ENCODE measurements around the gene PRDM16.

The PRDM16 gene

DNA sequence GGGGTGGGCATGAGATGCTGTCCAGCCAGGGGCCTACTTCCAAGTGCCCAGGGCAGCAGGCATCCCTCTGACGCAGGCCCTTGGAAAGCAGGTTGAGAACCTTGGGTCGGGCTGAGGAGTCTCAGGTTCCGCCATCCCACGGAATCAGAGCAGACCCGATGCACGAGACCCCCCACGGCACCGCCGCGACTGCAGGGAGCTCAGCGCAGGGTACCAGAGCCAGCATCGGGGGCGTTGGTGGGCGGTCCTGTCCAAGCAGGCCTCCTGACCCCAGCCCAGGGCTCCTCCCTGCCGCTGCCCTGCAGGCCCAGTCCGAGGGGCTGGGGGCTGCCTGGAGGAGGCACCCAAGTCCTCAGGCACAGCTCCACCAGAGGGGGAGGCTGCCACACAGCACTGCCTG, 177.2 kb downstream of the PRDM16 start:
- in situ Hi-C loops (cut with HindIII; ENCODE audit: low sequenced_read_pairs): loop anchor here (10.0 kb wide), 2 partner anchors 71 to 139 kb away; no protein-coding TSS in a partner anchor

GRCh38 chr1:3247521-3248121, 178.6 kb downstream of the PRDM16 start:
- in situ Hi-C loops (cut with HindIII; ENCODE audit: low sequenced_read_pairs): loop anchor here (10.0 kb wide), 2 partner anchors 73 to 137 kb away; no protein-coding TSS in a partner anchor

DNA sequence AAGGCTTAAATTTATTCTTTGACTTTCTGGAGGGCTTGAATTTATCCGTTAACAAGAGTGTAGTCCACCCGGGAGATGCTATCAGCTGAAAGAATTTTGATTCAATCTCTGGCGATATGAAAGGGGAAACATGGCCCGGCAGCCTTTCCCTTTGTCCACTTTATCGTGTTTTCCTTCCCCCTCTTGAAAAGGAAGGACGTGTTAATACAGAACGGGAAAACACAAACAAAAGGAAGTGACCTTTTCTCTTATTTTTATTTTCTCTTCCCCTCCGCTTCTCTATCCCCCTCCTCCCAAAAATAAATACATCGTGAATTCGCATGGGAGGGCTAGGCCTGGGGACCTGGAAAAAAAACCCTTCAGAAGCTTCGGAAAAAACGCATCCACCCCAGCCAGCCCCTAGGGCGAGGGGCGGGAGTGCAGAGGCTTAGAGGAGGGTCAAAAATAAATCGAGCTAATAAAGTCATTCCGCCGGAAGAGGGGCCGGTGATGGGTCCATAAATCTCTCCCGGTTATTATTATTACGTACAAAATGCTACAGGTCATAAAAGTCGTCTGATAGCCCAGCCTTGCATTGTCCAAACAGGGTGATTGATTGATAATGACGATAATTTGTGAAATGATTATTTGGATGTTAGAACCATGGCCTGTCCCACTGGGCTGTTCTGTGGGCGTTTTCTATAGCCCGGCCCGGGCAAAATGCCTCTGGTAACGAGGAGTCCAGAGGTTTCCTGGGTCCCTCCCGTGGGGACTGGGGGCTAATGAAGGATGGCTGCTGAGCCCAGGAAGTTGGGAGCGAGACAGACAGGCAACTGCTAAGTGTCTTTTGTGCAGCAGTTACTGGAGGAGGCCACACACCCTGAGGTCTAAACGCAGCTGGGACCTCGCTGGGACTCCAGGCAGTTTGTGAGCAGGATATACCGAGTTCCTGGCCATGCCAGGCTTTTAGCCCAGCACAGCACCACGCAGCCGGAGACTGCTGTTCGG, 179.4 kb downstream of the PRDM16 start:
- in situ Hi-C loops (cut with HindIII; ENCODE audit: low sequenced_read_pairs): loop anchor here (10.0 kb wide), 2 partner anchors 74 to 136 kb away; no protein-coding TSS in a partner anchor

- in situ Hi-C loops (cut with HindIII; ENCODE audit: low sequenced_read_pairs): loop anchor here (10.0 kb wide), 2 partner anchors 74 to 136 kb away; no protein-coding TSS in a partner anchor
These were observed 180.2 kb downstream of the PRDM16 start for GRCh38 chr1:3249231-3249630.

GRCh38 chr1:3249631-3250501, 180.9 kb downstream of the PRDM16 start:
- in situ Hi-C loops (cut with HindIII; ENCODE audit: low sequenced_read_pairs): loop anchor here (10.0 kb wide), 2 partner anchors 75 to 135 kb away; no protein-coding TSS in a partner anchor

DNA sequence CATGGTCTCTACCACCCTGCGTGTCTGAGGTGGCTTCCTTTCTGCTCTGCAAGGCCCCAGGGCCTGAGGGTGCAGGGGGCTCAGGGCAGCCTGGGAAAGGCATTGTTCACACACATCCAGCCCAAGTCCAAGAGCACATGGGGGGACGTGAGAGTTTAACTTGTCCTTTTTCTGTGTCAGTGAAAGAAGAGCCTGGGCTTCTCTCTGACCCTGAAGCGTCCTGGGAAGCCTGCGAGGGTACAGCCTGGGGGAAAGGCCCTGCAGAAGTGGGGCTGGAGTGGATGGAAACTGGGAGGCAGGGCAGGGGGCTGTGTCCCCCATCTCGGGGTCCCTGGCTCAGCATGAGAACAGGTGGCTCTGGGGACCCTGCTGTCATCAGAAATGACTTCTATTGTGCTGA, 181.6 kb downstream of the PRDM16 start:
- in situ Hi-C loops (cut with HindIII; ENCODE audit: low sequenced_read_pairs): no loop called here

- in situ Hi-C loops (cut with HindIII; ENCODE audit: low sequenced_read_pairs): no loop called here
These were observed 182.2 kb downstream of the PRDM16 start for GRCh38 chr1:3251099-3251806.

GRCh38 chr1:3251807-3252428, 182.9 kb downstream of the PRDM16 start:
- in situ Hi-C loops (cut with HindIII; ENCODE audit: low sequenced_read_pairs): no loop called here

GRCh38 chr1:3255680-3256079, 186.7 kb downstream of the PRDM16 start:
- in situ Hi-C loops (cut with HindIII; ENCODE audit: low sequenced_read_pairs): no loop called here

- in situ Hi-C loops (cut with HindIII; ENCODE audit: low sequenced_read_pairs): no loop called here
These were observed 188.8 kb downstream of the PRDM16 start for GRCh38 chr1:3257788-3258187.

- in situ Hi-C loops (cut with HindIII; ENCODE audit: low sequenced_read_pairs): no loop called here
These were observed 189.5 kb downstream of the PRDM16 start for GRCh38 chr1:3258386-3259003.

DNA sequence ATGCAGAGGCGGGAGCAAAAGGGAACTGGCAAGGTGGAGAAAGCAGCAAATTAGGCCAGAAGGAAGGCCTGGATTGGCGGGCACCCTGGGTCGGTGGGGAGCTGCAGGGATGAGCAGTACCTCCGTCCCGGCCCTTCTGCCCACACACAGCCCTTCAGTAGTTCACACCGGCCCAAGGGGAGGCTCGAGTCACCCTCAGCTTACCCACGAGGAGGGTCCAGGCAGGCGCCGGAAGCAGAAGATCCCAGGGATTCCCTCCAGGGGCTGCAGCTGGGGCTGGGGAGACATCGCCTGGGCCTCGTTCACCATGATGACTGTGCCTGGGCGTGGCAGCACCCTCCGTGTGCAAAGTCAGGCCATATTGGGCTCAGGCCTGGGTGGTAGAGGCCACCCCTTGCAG, 190.0 kb downstream of the PRDM16 start:
- in situ Hi-C loops (cut with HindIII; ENCODE audit: low sequenced_read_pairs): no loop called here

GRCh38 chr1:3261007-3261968, 192.3 kb downstream of the PRDM16 start:
- in situ Hi-C loops (cut with HindIII; ENCODE audit: low sequenced_read_pairs): loop anchor here (5.0 kb wide), 2 partner anchors 71 to 84 kb away; no protein-coding TSS in a partner anchor

DNA sequence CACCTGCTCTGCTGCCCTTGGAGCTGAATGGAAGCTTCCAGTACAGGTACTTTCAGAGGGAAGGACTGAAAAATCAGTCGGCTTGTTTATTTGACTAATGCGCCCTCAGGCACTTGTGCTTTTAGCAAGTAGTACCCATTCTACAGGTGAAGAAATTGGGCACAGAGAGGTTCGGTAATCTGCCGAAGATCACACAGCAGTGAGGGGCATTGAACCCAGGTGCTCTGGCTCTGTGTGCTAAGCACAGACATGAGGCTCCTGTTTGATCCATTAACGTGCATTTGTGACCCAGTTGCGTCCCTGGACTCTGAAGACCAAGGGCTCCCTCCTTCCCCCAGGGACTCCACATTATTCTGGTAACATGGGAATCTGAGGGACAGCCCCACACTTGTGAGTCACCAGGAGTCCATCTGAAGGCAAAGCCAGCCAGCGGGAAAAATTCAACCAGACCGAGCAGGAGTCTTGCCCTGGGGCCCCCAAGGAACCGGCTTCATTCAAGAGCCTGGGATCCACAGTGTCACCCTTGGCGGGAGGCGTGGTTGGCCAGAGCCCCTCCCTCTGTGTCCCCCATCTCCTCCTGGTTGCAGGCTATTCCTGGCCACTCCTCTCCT, 193.1 kb downstream of the PRDM16 start:
- in situ Hi-C loops (cut with HindIII; ENCODE audit: low sequenced_read_pairs): loop anchor here (5.0 kb wide), 2 partner anchors 70 to 85 kb away; no protein-coding TSS in a partner anchor

DNA sequence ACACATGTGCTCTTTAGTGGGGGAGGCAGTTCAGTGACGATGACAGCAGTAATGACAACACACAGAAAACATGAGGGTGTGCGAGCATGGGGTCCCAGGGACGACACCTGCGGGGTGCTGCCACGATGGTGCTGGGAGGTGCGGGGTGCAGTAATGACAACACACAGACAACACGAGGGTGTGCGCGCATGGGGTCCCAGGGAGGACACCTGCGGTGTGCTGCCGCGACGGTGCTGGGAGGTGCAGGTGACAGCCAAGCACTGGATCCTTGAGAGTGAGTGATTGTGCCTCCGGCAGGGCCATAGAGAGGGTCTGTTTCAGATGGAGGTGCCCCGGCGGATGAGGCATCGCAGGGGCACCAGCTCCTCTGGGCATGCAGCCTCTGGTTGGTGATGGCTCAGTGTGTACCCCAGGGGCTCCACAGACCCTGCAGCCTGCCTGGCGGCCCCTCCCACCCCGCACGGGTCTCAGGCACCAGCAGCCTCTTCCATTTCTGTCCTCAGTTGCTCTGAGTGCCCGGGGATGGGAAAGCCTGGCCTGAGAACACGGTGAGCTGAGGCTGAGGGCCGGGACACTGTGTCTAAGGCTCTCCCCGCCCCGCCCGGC, 193.8 kb downstream of the PRDM16 start:
- in situ Hi-C loops (cut with HindIII; ENCODE audit: low sequenced_read_pairs): loop anchor here (5.0 kb wide), 2 partner anchors 70 to 85 kb away; no protein-coding TSS in a partner anchor

GRCh38 chr1:3263790-3264189, 194.8 kb downstream of the PRDM16 start:
- in situ Hi-C loops (cut with HindIII; ENCODE audit: low sequenced_read_pairs): loop anchor here (5.0 kb wide), 2 partner anchors 69 to 86 kb away; no protein-coding TSS in a partner anchor

GRCh38 chr1:3264456-3264855, 195.5 kb downstream of the PRDM16 start:
- in situ Hi-C loops (cut with HindIII; ENCODE audit: low sequenced_read_pairs): loop anchor here (5.0 kb wide), 2 partner anchors 68 to 87 kb away; no protein-coding TSS in a partner anchor
